GM20431 (cell line): ENCODE measurements around the gene PEMT.
"Not testable (repeated sequence)": the region's sequence is repeated elsewhere in the genome, so short reads cannot be mapped to it uniquely, and the experiment has no call there.

Experiments used
- in situ Hi-C: fragments of 300-500 bp; cut with MseI, MboI; formaldehyde crosslinking; loops from one replicate; pipeline ENCODE4 v1.15.0; 2020; ENCODE audit warnings: low sequenced_read_pairs; ENCODE audit not compliant: unreplicated experiment

The PEMT gene

GRCh38 chr17:17494870-17495535, 96.5 kb downstream of the PEMT start:
- in situ Hi-C loops = no loop called here

- in situ Hi-C loops = no loop called here
These were observed 97.0 kb downstream of the PEMT start for GRCh38 chr17:17494499-17494869.

- in situ Hi-C loops = no loop called here
These were observed 97.5 kb downstream of the PEMT start for GRCh38 chr17:17493986-17494466.

- in situ Hi-C loops = no loop called here
These were observed 98.1 kb downstream of the PEMT start for GRCh38 chr17:17493249-17493985.

- in situ Hi-C loops = no loop called here
These were observed 98.9 kb downstream of the PEMT start for GRCh38 chr17:17492571-17492970.

- in situ Hi-C loops = no loop called here
These were observed 99.4 kb downstream of the PEMT start for GRCh38 chr17:17492085-17492484.

GRCh38 chr17:17491546-17491988, 99.9 kb downstream of the PEMT start:
- in situ Hi-C loops = no loop called here

GRCh38 chr17:17491031-17491471, 100.5 kb downstream of the PEMT start:
- in situ Hi-C loops = no loop called here

- in situ Hi-C loops = no loop called here
These were observed 103.5 kb downstream of the PEMT start for GRCh38 chr17:17487998-17488397.

- in situ Hi-C loops = not testable (repeated sequence)
These were observed 105.1 kb downstream of the PEMT start for GRCh38 chr17:17486416-17486815.

GRCh38 chr17:17485420-17485819, 106.1 kb downstream of the PEMT start:
- in situ Hi-C loops = no loop called here

GRCh38 chr17:17484451-17484899, 107.0 kb downstream of the PEMT start:
- in situ Hi-C loops = no loop called here

- in situ Hi-C loops = no loop called here
These were observed 109.6 kb downstream of the PEMT start for GRCh38 chr17:17481860-17482259.

- in situ Hi-C loops = no loop called here
These were observed 110.8 kb downstream of the PEMT start for GRCh38 chr17:17480593-17481148.

GRCh38 chr17:17479209-17479608, 112.3 kb downstream of the PEMT start:
- in situ Hi-C loops = no loop called here

GRCh38 chr17:17476865-17477467, 114.5 kb downstream of the PEMT start, which contains the start of gene MED9:
Gene MED9, plus strand, starts transcription at chr17:17477000. Its CDS starts 42 bp downstream, at chr17:17477042.
- in situ Hi-C loops = no loop called here

GRCh38 chr17:17474341-17474740, 117.2 kb downstream of the PEMT start:
- in situ Hi-C loops = no loop called here

- in situ Hi-C loops = no loop called here
These were observed 119.1 kb downstream of the PEMT start for GRCh38 chr17:17472333-17472920.

- in situ Hi-C loops = no loop called here
These were observed 121.5 kb downstream of the PEMT start for GRCh38 chr17:17469996-17470395.

- in situ Hi-C loops = no loop called here
These were observed 122.2 kb downstream of the PEMT start for GRCh38 chr17:17469358-17469757.
